GM23338 (cell line): ENCODE data around the gene CSF3.

Experiments
- CREB1 ChIP-seq: fragments of 250-450 bp; sonication (Bioruptor Pico); IDR thresholded peaks from 2 replicates; pipeline ENCODE4 v1.5.0; 2020; ENCODE audit warnings: low read depth, mild to moderate bottlenecking, moderate library complexity
- EZH2 ChIP-seq: fragments of 200-600 bp; sonication (generic); IDR thresholded peaks from one replicate; pipeline ENCODE4 v1.8.0; 2017; ENCODE audit warnings: antibody characterized with exemption, mild to moderate bottlenecking, low read depth; ENCODE audit not compliant: unreplicated experiment
- EZH2phosphoT487 ChIP-seq: fragments of 200-600 bp; sonication (generic); IDR thresholded peaks from one replicate; pipeline ENCODE4 v1.8.1; 2018; ENCODE audit warnings: antibody characterized with exemption; ENCODE audit not compliant: unreplicated experiment
- POLR2AphosphoS5 ChIP-seq: IDR thresholded peaks from 2 replicates; pipeline ENCODE4 v1.6.1; 2016; ENCODE audit warnings: antibody characterized with exemption, low read depth
- ZNF331 ChIP-seq: fragments of 250-450 bp; sonication (Bioruptor Pico); IDR thresholded peaks from 2 replicates; pipeline ENCODE4 v1.5.0; 2020; ENCODE audit warnings: low read depth, mild to moderate bottlenecking, moderate library complexity
- TF ChIP-seq, protein P1 (sequence below), 2 experiments: fragments of 200-600 bp in 1 of 2; sonication (generic) in 1 of 2; conservative IDR thresholded peaks; 2 replicates each; pipeline versions ENCODE4 v1.5.1 to v1.6.1; 2016 to 2017; ENCODE audit warnings: antibody characterized with exemption in 2 of 2, low read depth in 2 of 2, mild to moderate bottlenecking in 2 of 2, moderate library complexity in 1 of 2
- TF ChIP-seq, protein P2 (sequence below): IDR thresholded peaks from one replicate; pipeline ENCODE4 v1.6.1; 2018; ENCODE audit warnings: antibody characterized with exemption; ENCODE audit not compliant: unreplicated experiment
- TF ChIP-seq, protein P3 (sequence below): fragments of 250-450 bp; sonication (Bioruptor Pico); IDR thresholded peaks from 2 replicates; pipeline ENCODE4 v1.5.0; 2020; ENCODE audit warnings: mild to moderate bottlenecking, moderate library complexity

DNA sequence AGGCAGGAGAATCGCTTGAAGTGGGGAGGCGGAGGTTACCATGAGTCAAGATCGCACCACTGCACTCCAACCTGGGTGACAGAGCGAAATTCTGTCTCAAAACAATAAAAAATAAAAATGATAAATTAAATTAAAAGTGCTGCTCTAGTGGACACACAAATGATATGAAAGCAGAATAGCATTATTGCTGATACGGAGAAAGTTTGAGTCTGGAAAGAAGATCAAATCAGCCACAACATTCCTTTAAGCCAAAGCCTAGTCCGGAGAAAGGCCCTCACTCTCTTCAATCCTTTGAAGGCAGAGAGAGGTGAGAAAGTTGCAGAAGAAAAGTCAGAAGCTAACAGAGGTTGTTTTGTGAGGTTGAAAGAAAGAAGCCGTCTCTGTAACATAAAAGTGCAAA, 15.1 kb upstream of the CSF3 start:
- no peak for TF ChIP-seq POLR2AphosphoS5
- TF ChIP-seq, protein P1, sequence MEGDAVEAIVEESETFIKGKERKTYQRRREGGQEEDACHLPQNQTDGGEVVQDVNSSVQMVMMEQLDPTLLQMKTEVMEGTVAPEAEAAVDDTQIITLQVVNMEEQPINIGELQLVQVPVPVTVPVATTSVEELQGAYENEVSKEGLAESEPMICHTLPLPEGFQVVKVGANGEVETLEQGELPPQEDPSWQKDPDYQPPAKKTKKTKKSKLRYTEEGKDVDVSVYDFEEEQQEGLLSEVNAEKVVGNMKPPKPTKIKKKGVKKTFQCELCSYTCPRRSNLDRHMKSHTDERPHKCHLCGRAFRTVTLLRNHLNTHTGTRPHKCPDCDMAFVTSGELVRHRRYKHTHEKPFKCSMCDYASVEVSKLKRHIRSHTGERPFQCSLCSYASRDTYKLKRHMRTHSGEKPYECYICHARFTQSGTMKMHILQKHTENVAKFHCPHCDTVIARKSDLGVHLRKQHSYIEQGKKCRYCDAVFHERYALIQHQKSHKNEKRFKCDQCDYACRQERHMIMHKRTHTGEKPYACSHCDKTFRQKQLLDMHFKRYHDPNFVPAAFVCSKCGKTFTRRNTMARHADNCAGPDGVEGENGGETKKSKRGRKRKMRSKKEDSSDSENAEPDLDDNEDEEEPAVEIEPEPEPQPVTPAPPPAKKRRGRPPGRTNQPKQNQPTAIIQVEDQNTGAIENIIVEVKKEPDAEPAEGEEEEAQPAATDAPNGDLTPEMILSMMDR (conservative IDR thresholded peaks at IDR 0.05; ENCODE audit: low read depth in 2 of 2) = no peak
- no peak for TF ChIP-seq EZH2
- TF ChIP-seq, protein P2, sequence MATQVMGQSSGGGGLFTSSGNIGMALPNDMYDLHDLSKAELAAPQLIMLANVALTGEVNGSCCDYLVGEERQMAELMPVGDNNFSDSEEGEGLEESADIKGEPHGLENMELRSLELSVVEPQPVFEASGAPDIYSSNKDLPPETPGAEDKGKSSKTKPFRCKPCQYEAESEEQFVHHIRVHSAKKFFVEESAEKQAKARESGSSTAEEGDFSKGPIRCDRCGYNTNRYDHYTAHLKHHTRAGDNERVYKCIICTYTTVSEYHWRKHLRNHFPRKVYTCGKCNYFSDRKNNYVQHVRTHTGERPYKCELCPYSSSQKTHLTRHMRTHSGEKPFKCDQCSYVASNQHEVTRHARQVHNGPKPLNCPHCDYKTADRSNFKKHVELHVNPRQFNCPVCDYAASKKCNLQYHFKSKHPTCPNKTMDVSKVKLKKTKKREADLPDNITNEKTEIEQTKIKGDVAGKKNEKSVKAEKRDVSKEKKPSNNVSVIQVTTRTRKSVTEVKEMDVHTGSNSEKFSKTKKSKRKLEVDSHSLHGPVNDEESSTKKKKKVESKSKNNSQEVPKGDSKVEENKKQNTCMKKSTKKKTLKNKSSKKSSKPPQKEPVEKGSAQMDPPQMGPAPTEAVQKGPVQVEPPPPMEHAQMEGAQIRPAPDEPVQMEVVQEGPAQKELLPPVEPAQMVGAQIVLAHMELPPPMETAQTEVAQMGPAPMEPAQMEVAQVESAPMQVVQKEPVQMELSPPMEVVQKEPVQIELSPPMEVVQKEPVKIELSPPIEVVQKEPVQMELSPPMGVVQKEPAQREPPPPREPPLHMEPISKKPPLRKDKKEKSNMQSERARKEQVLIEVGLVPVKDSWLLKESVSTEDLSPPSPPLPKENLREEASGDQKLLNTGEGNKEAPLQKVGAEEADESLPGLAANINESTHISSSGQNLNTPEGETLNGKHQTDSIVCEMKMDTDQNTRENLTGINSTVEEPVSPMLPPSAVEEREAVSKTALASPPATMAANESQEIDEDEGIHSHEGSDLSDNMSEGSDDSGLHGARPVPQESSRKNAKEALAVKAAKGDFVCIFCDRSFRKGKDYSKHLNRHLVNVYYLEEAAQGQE = no peak
- no peak for TF ChIP-seq EZH2phosphoT487
- TF ChIP-seq CREB1 (CRISPR knock-in tag) = no peak
- TF ChIP-seq ZNF331 (CRISPR knock-in tag) = no peak
- TF ChIP-seq, protein P3, sequence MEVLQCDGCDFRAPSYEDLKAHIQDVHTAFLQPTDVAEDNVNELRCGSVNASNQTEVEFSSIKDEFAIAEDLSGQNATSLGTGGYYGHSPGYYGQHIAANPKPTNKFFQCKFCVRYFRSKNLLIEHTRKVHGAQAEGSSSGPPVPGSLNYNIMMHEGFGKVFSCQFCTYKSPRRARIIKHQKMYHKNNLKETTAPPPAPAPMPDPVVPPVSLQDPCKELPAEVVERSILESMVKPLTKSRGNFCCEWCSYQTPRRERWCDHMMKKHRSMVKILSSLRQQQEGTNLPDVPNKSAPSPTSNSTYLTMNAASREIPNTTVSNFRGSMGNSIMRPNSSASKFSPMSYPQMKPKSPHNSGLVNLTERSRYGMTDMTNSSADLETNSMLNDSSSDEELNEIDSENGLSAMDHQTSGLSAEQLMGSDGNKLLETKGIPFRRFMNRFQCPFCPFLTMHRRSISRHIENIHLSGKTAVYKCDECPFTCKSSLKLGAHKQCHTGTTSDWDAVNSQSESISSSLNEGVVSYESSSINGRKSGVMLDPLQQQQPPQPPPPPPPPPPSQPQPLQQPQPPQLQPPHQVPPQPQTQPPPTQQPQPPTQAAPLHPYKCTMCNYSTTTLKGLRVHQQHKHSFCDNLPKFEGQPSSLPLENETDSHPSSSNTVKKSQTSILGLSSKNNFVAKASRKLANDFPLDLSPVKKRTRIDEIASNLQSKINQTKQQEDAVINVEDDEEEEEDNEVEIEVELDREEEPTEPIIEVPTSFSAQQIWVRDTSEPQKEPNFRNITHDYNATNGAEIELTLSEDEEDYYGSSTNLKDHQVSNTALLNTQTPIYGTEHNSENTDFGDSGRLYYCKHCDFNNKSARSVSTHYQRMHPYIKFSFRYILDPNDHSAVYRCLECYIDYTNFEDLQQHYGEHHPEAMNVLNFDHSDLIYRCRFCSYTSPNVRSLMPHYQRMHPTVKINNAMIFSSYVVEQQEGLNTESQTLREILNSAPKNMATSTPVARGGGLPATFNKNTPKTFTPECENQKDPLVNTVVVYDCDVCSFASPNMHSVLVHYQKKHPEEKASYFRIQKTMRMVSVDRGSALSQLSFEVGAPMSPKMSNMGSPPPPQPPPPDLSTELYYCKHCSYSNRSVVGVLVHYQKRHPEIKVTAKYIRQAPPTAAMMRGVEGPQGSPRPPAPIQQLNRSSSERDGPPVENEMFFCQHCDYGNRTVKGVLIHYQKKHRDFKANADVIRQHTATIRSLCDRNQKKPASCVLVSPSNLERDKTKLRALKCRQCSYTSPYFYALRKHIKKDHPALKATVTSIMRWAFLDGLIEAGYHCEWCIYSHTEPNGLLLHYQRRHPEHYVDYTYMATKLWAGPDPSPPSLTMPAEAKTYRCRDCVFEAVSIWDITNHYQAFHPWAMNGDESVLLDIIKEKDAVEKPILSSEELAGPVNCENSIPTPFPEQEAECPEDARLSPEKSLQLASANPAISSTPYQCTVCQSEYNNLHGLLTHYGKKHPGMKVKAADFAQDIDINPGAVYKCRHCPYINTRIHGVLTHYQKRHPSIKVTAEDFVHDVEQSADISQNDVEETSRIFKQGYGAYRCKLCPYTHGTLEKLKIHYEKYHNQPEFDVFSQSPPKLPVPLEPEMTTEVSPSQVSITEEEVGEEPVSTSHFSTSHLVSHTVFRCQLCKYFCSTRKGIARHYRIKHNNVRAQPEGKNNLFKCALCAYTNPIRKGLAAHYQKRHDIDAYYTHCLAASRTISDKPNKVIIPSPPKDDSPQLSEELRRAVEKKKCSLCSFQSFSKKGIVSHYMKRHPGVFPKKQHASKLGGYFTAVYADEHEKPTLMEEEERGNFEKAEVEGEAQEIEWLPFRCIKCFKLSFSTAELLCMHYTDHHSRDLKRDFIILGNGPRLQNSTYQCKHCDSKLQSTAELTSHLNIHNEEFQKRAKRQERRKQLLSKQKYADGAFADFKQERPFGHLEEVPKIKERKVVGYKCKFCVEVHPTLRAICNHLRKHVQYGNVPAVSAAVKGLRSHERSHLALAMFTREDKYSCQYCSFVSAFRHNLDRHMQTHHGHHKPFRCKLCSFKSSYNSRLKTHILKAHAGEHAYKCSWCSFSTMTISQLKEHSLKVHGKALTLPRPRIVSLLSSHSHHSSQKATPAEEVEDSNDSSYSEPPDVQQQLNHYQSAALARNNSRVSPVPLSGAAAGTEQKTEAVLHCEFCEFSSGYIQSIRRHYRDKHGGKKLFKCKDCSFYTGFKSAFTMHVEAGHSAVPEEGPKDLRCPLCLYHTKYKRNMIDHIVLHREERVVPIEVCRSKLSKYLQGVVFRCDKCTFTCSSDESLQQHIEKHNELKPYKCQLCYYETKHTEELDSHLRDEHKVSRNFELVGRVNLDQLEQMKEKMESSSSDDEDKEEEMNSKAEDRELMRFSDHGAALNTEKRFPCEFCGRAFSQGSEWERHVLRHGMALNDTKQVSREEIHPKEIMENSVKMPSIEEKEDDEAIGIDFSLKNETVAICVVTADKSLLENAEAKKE (CRISPR knock-in tag) = no peak
